Immature natural killer cell (primary cell): ENCODE results near the gene SRGAP3. TPM values are rescaled to one million over a fixed set of nuclear protein-coding genes. Genes with fewer than 3 reads are reported as not detected.

Experiments used
- DNase-seq, 3 donors: peaks; one replicate each; pipeline ENCODE4 v3.0.0; 2022; ENCODE audit warnings: mixed read lengths in 1 of 3
- H3K27ac Mint-ChIP-seq, 6 donors: one replicate each; pipeline ENCODE4 v1.8.0; 2020; ENCODE audit warnings: mixed read lengths in 6 of 6, mild to moderate bottlenecking in 5 of 6, inconsistent platforms in 4 of 6, moderate library complexity in 3 of 6
- H3K27me3 Mint-ChIP-seq, 3 donors: one replicate each; pipeline ENCODE4 v1.8.0; 2020 to 2021; ENCODE audit warnings: low read depth in 3 of 3, mild to moderate bottlenecking in 3 of 3, mixed read lengths in 3 of 3, moderate library complexity in 3 of 3, inconsistent platforms in 1 of 3
- H3K36me3 Mint-ChIP-seq, 3 donors: one replicate each; pipeline ENCODE4 v1.8.0; 2020; ENCODE audit warnings: mixed read lengths in 3 of 3, inconsistent platforms in 2 of 3, mild to moderate bottlenecking in 2 of 3
- H3K4me1 Mint-ChIP-seq, 2 donors: one replicate each; pipeline ENCODE4 v1.8.0; 2020; ENCODE audit warnings: inconsistent platforms in 2 of 2, mild to moderate bottlenecking in 2 of 2, mixed read lengths in 2 of 2, moderate library complexity in 1 of 2
- H3K4me3 Mint-ChIP-seq, 5 donors: one replicate each; pipeline ENCODE4 v1.8.0; 2020; ENCODE audit warnings: mild to moderate bottlenecking in 5 of 5, mixed read lengths in 5 of 5, inconsistent platforms in 3 of 5, moderate library complexity in 3 of 5
- H3K9me3 Mint-ChIP-seq, 6 donors: one replicate each; pipeline ENCODE4 v1.8.0; 2020; ENCODE audit warnings: mild to moderate bottlenecking in 6 of 6, mixed read lengths in 6 of 6, inconsistent platforms in 4 of 6, moderate library complexity in 3 of 6
- polyA plus RNA-seq, 3 donors: library from polyadenylated mRNA; unstranded; fragments of 300-500 nt; fragmentation: Illumina TruSeq; gene quantifications; one replicate each; pipeline ENCODE4 v1.2.3, GENCODE V29; 2021

The SRGAP3 gene
- polyA plus RNA-seq, 3 donors from 2014 or later: 0.29 to 0.99 TPM; not detected in 1

DNA sequence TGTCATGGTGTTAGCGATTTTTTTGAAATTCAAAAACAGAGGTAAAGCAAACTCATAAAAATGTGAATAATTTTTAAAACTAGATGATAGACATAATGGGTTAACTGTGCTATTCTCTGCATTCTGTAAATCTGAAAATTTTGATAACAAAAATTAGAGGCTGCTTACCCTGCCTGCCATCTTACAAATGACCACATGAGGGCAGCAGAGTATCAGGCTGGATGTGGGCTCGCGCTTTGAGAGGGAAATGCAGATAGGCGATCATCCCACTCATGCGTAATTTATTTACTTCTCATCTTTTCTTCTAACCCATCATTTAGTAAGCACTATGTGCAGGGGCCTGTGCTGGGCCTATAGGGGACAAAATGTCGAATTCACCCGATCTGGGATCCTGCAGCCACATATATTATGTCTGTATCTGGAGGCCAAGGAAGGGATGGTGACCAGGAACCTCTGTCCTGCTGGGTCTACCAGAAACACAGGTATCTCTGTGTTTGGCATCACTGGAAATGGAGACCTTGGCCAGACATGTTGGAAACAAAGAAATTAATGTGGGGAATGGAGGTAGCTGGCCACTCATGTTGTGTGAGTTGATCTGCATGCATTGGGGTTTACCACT, 278.4 kb downstream of the SRGAP3 start:
- H3K4me1 Mint-ChIP-seq: peaks cover 0 to 2% of the 10 kb centered on the region in 2 donors
- no peaks in the 10 kb centered on the region for H3K36me3 Mint-ChIP-seq
- H3K4me3 Mint-ChIP-seq: peak overlapping the region in 1 of 5 donors; percentile 47
- H3K27ac Mint-ChIP-seq: no peak overlapping the region
- DNase-seq: peak; percentile 59 to 65 (median 63)
- H3K9me3 Mint-ChIP-seq: no peaks in the 10 kb centered on the region
- H3K27me3 Mint-ChIP-seq: peaks cover 2 to 4% (median 3%) of the 10 kb centered on the region in 3 donors

DNA sequence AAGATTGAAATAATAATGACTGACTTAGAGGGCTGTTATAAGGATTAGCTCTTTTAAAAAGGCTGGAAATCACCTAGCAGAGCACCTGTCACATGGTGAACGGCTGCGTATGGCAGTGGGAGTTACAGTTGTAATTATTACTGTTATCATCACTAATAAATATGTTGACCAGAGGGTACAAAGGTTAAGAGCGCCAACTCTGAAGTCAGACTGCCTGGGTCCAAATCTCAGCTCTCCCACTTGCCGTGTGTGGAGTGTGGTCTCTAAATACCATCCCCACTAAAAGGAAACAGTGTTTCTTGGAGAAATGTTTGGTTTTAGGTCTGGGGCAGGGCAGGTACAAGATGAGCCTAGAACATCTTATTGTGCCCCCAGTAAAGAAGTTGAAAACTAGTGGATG, 280.2 kb downstream of the SRGAP3 start:
- no peak overlapping the region for H3K27ac Mint-ChIP-seq

DNA sequence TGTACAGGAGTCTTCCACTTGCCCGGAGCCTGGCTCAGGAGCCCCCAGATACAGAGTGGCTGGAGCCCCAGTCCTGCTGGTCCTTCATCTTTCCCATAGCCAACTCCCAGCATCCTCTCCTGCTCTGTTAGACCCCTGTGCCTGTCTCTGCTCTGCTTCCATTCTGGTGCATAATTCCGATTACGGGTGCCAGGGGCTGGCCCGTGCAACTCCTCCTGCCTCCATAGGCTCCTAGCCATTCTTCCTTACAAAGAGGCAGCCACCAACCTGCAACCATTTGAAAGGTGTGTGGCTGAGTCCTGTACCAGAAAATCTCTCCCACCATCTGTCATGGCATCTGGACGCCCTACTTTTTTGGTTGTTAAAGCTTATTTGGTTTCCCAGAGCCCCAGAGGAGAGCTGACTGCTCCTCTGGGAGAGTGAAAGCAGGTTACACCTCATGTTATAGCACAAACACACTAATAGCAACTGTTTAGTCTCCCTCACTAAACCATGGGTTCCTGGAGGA, 281.0 kb downstream of the SRGAP3 start:
- Mint-ChIP-seq H3K36me3 (no peaks in the 10 kb centered on the region), H3K4me1 (peaks cover 6 to 10% of the 10 kb centered on the region in 2 donors), H3K4me3 (no peak overlapping the region), H3K27ac (no peak overlapping the region), H3K9me3 (no peaks in the 10 kb centered on the region), H3K27me3 (peaks cover 4 to 9% (median 7%) of the 10 kb centered on the region in 3 donors)
- DNase-seq: no peak

More for the DNA sequence above, 280.2 kb downstream of the SRGAP3 start:
- no peak for DNase-seq
- Mint-ChIP-seq H3K27me3 (peaks cover 3 to 4% (median 3%) of the 10 kb centered on the region in 3 donors), H3K36me3 (no peaks in the 10 kb centered on the region), H3K9me3 (no peaks in the 10 kb centered on the region), H3K4me3 (no peak overlapping the region), H3K4me1 (peaks cover 1 to 2% of the 10 kb centered on the region in 2 donors)

DNA sequence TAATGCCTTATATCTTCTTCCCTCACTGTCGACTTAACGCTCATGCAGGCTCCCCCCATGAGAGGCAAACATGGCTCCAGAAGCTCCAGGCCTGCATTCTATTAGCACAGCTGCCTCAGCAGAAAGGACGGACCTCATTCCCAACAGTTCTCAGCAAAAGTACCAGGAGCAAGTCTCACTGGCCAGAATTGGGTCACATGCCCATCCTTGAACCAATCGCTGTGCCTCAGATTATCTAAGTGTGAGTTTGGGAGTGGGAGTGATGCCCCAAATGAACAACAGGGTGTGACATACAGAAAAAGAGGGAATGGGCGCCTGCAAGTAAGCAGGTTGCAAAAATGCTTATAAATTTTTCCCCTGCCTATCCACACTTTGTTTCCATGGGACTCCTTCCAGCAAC, 281.9 kb downstream of the SRGAP3 start:
- no peak for DNase-seq
- peaks cover 8 to 17% (median 13%) of the 10 kb centered on the region in 3 donors for H3K27me3 Mint-ChIP-seq
- H3K9me3 Mint-ChIP-seq: no peaks in the 10 kb centered on the region
- peak overlapping the region in 1 of 6 donors; percentile 18 for H3K27ac Mint-ChIP-seq
- H3K4me3 Mint-ChIP-seq: no peak overlapping the region
- no peaks in the 10 kb centered on the region for H3K36me3 Mint-ChIP-seq
- peaks cover 15 to 18% of the 10 kb centered on the region in 2 donors for H3K4me1 Mint-ChIP-seq

DNA sequence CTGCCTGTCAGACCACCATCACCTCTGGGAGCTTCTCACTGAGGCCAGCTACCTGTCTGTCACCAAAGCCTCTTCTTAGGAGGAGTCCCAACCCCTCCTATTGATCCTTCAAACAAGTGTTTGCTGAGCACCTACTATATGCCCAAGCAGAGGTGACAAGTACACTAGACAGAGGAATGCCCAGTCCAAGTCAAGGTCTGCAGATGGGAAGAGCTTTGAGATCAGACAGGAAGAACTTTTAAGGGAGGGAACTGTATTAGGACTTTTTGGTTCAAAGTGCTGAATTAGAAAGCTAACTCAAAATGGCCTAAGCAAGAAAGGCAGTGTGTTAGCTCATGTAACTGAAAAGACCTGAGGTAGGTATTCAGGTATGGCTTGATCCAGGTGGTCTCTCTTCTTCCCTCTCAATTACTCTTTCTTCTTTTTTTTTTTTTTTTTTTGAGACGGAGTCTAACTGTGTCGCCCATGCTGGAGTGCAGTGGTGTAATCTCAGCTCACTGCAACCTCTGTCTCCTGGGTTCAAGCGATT, 282.6 kb downstream of the SRGAP3 start:
- peaks cover 8 to 21% (median 13%) of the 10 kb centered on the region in 3 donors for H3K27me3 Mint-ChIP-seq
- peaks cover 22 to 25% of the 10 kb centered on the region in 2 donors for H3K4me1 Mint-ChIP-seq
- no peak overlapping the region for H3K27ac Mint-ChIP-seq
- no peak for DNase-seq
- no peaks in the 10 kb centered on the region for H3K36me3 Mint-ChIP-seq
- no peaks in the 10 kb centered on the region for H3K9me3 Mint-ChIP-seq
- no peak overlapping the region for H3K4me3 Mint-ChIP-seq

DNA sequence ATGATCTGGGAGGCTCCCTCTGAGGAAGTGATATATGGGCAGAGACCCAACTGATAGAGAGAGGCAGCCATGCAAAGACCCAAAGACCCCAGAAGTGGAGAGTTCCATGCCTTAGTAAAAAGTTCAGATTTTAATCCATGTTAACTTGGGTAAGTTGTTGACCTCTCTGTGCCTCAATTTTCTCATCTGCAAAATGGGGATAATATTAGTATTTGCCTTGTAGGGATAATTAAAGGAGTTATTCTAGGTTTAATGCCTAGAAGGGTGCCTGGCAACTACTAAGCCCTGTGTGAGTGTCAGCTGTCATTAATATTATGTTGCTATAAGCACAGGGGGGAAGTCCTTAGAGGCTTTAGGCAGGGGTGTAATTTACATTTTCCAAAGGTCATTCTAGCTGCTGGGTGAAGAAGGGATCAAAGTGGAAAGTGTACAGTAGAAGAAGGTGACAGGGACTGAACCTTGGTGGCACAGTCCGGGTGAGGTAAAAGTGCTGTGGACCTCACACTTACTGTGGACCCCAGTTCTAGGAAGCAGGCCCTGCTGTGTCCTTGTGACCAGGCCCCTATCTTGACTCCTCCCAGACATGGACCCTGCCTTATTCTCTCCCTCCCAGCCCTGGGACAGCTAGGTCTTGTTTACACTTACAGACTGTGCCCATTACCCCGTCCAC, 283.2 kb downstream of the SRGAP3 start:
- H3K27me3 Mint-ChIP-seq: peaks cover 8 to 21% (median 13%) of the 10 kb centered on the region in 3 donors
- H3K9me3 Mint-ChIP-seq: no peaks in the 10 kb centered on the region
- peaks cover 22 to 31% of the 10 kb centered on the region in 2 donors for H3K4me1 Mint-ChIP-seq
- no peaks in the 10 kb centered on the region for H3K36me3 Mint-ChIP-seq
- H3K4me3 Mint-ChIP-seq: no peak overlapping the region
- no peak for DNase-seq
- H3K27ac Mint-ChIP-seq: no peak overlapping the region

DNA sequence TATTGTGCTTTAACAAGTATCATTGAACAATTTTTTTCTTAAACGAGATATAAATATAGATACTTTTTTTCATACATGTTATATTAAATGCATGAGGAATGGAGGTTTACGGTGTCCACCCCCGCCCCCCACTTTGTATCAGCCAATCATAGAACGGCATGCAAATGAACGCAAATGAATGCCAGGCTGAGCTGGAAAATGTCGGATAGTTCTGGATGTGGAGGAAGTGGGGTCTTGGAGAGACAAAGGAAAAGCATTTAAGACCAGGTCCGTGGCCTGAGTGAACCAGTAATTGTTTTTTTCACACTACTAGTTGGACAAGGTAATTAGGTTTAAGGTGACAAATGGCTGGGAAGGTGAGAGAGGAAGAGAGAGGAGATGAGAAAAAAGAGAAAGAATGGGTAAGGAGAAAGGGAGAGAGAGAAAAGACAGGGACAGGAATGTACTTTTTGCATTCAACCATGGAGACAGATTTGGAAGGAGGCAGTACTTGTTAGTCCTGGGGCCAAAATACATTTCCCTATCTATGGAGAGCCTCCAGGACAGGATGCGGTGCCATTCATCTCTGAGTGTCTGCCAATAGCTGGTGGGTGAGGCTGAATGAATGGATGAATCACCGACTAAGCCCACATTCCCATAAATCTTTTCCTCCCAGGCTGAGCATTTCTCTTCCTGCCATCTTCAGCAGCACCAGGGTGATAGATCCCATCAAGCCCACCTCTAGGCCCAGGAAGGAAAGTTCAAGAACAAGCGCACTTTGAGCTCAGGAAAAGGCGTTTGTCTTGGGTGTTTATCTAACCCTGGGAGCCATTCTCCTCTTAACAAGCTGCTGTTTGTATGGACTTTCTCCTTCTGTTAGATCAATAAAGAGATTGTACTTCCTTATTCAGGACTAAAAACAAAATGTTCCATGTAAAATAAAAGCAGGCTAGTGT, 284.7 kb downstream of the SRGAP3 start:
- Mint-ChIP-seq H3K27ac (peak overlapping the region; percentile 26 to 99 (median 97)), H3K4me1 (peaks cover 20 to 33% of the 10 kb centered on the region in 2 donors), H3K36me3 (no peaks in the 10 kb centered on the region), H3K4me3 (peak overlapping the region; percentile 94 to 98 (median 97)), H3K27me3 (peaks cover 8 to 21% (median 11%) of the 10 kb centered on the region in 3 donors), H3K9me3 (no peaks in the 10 kb centered on the region)
- DNase-seq: no peak

DNA sequence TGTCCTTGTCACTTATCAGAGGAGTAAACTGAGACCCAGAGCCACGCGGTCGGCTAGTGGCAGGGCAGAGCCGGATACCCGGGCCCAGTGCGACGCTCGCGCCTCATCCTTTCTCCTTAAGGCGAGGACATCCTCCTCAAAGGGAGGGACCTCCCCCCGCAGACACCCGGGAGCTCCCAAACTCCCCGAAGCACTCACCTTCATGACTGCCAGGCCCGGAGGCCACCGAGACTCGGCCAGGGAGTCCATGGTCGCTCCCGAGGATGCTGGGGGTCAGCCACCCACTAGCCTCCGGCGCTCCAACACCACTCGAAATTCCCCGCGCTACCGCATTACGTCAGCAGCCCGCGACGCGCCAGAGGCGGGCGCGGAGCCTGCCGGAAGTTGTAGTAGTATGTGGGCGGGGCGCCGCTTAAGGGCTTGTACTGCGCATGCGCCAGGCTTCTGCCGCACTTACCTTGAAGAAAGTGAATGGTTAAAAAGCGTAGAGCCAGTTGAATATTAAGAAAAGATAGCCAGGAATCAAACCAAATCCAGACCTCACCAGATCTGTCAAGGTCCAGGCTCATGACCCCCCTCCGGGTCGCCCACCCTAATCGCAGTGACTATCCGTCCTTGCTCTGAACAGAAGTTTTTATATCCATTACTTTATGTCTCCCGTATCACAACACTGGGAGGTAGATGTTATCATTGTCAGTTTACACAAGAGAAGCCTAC, 286.2 kb downstream of the SRGAP3 start, which contains the start of gene RAD18:
Gene RAD18, minus strand, starts transcription at position 336 of the 717 bp plus-strand sequence. Its CDS starts 87 bp downstream, at position 249.
- H3K27me3 Mint-ChIP-seq: peaks cover 8 to 17% (median 11%) of the 10 kb centered on the region in 3 donors
- peaks cover 20 to 33% of the 10 kb centered on the region in 2 donors for H3K4me1 Mint-ChIP-seq
- H3K9me3 Mint-ChIP-seq: no peaks in the 10 kb centered on the region

DNA sequence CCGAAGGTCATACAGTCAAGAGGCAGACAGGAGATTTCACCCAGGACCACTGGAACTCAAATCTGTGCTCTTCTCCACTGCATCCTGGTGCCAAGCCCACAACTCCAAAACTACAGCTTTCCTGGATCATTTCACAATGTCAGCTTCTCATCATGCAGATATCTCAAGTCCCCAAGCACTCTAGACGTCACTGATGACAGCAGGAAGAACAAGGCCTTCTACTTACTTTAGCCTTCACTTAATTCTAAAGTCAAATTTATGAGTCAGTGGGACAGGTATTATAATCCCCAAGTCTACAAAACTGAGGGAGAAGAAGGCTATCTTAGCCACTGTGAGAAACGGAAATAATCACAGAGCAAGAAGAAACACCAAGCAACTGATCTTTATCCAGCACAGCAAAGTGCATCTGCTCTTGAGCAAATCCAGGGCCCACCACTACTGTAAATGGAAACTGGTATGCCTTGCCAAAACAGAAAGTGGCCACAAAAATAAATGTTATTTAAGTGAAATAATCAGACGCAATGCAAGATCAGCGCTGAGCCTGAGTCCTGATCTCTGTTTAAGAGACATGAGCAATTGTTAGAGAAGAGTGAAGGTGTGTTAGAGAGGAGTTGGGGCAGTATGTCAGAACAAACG, 287.1 kb downstream of the SRGAP3 start:
- H3K4me3 Mint-ChIP-seq: peak overlapping the region; percentile 94 to 98 (median 97)
- peaks cover 7 to 17% (median 11%) of the 10 kb centered on the region in 3 donors for H3K27me3 Mint-ChIP-seq
- DNase-seq: no peak
- H3K9me3 Mint-ChIP-seq: no peaks in the 10 kb centered on the region
- H3K27ac Mint-ChIP-seq: peak overlapping the region; percentile 96 to 99 (median 98)
- peaks cover 0 to 8% (median 5%) of the 10 kb centered on the region in 3 donors for H3K36me3 Mint-ChIP-seq
- H3K4me1 Mint-ChIP-seq: peaks cover 20 to 33% of the 10 kb centered on the region in 2 donors

More for the DNA sequence above, 286.2 kb downstream of the SRGAP3 start, which contains the start of gene RAD18:
- Mint-ChIP-seq H3K36me3 (peaks cover 0 to 8% (median 5%) of the 10 kb centered on the region in 3 donors), H3K4me3 (peak within 1 kb of the TSS; percentile 94 to 98 (median 97)), H3K27ac (peak within 1 kb of the TSS; percentile 96 to 99 (median 98))
- peak; percentile 92 to 93 (median 92) for DNase-seq

DNA sequence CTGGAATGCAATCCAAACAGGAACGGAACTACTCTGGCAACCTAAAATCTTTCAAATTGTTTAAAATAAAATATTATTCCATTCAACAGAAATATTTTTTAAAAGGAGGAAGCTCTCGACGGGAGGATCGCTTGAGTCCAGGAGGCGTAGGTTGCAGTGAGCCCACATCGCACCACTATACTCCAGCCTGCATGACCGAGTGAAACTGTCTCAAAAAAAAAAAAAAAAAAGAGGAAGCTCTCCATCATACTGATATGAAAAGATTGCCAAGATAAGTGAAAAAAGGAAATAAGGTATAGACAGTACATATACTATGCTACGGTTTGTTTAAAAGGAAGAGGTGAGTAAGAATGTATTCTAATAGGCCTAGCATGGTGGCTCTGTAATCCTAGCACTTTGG, 289.8 kb downstream of the SRGAP3 start:
- Mint-ChIP-seq H3K36me3 (peaks cover 0 to 17% (median 10%) of the 10 kb centered on the region in 3 donors), H3K4me3 (no peak overlapping the region), H3K27ac (peak overlapping the region in 2 of 6 donors; percentile 40 to 56), H3K9me3 (no peaks in the 10 kb centered on the region), H3K27me3 (peaks cover 7 to 17% (median 11%) of the 10 kb centered on the region in 3 donors), H3K4me1 (peaks cover 20 to 33% of the 10 kb centered on the region in 2 donors)
- DNase-seq: no peak

DNA sequence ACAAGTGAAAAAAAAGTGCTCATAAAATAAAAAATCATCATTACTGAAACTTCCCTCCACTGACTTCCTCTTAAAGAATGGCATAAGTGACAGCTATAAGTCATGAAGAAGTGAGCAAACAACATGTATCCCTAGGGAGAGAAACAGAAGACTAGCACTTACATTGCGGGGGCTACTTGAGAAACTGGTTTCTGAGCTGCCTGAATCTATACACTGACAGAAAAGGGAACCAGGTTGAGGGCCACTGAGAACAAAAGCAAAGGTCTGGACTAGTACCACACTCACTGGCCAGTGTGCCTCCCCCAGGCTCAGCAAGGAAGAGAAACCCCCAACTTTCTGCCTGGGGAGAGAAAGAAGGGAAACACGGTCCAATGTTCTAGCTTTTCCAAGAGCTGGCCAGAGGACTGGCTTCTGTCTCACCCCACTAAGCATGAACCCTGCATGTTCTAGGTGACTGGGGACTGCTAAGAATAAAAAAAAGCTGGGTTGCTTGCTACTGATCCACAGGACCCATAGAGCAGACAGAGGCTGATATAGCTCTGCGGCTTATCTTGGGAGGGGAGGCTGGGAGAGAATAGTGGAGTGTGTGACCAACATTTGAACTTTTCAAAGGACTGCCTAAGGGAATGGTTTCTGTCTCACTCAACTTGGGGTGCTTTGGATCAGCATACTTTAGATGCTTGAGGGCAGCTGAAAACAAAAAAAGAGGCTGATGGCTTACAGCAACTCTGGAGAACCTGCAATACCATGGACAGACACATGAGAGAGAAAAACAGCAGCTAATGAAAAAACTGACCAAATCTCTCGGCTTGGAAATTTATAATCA, 294.3 kb downstream of the SRGAP3 start:
- Mint-ChIP-seq H3K27me3 (peaks cover 0 to 1% (median 0%) of the 10 kb centered on the region in 3 donors), H3K4me1 (no peaks in the 10 kb centered on the region), H3K9me3 (no peaks in the 10 kb centered on the region), H3K27ac (no peak overlapping the region), H3K4me3 (no peak overlapping the region), H3K36me3 (peaks cover 0 to 17% (median 10%) of the 10 kb centered on the region in 3 donors)
- no peak for DNase-seq
